ENCODE results near the gene UBE2L3. TPM values are rescaled to one million over a fixed set of nuclear protein-coding genes. Genes with fewer than 3 reads are reported as not detected.
"Not testable (repeated sequence)": the region's sequence is repeated elsewhere in the genome, so short reads cannot be mapped to it uniquely, and the experiment has no call there.

The UBE2L3 gene
- total and polyA plus RNA-seq, 5 donors, result 38.8 to 63.6 (median 45.7) TPM

GRCh38 chr22:21573750-21574494 is 6.4 kb downstream of the UBE2L3 start:
- no peak for DNase-seq
- Histone ChIP-seq H3K9me3 (ENCODE audit: control insufficient read depth, low read length) (no peaks in the 10 kb centered on the region), H3K27ac (ENCODE audit: low read length) (no peak overlapping the region), H3K4me1 (ENCODE audit: control insufficient read depth, insufficient read depth, low read length) (peaks cover 20% of the 10 kb centered on the region), H3K4me3 (ENCODE audit: low read length) (no peak overlapping the region), H3K27me3 (ENCODE audit: control insufficient read depth, insufficient read depth) (no peaks in the 10 kb centered on the region)
- intact Hi-C loops (cut with DNase I), result no loop called here
- WGBS, result 82% methylated on average over 5 of the region's 5 CpGs
- no peak for ATAC-seq

DNA sequence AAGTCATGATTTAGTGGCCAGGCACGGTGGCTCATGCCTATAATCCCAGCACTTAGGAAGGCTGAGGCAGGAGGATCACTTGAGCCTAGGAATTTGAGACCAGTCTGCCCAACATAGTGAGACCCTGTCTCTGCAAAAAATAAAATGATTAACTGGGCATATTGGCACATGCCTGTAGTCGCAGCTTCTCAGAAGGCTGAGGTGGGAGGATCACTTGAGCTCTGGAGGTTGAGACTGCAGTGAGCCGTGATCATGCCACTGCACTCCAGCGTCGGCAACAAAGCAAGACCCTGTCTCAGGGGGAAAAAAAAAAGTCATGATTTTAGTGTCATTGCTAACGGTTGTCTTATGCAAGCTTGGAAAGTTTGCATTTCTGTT is 11.9 kb downstream of the UBE2L3 start:
- no peak for DNase-seq
- intact Hi-C loops (cut with DNase I), result no loop called here
- no peaks in the 10 kb centered on the region for H3K9me3 ChIP-seq (ENCODE audit: control insufficient read depth, low read length)
- peaks cover 8% of the 10 kb centered on the region for H3K4me1 ChIP-seq (ENCODE audit: control insufficient read depth, insufficient read depth, low read length)
- ATAC-seq, result no peak
- no peak overlapping the region for H3K4me3 ChIP-seq (ENCODE audit: low read length)
- H3K27me3 ChIP-seq (ENCODE audit: control insufficient read depth, insufficient read depth), result no peaks in the 10 kb centered on the region
- no peak overlapping the region for H3K27ac ChIP-seq (ENCODE audit: low read length)
- 68% methylated on average over 6 of the region's 6 CpGs for WGBS

GRCh38 chr22:21580623-21581007 is 13.1 kb downstream of the UBE2L3 start:
- H3K9me3 ChIP-seq (ENCODE audit: control insufficient read depth, low read length); H3K27ac ChIP-seq (ENCODE audit: low read length); H3K4me3 ChIP-seq (ENCODE audit: low read length); ATAC-seq; H3K27me3 ChIP-seq (ENCODE audit: control insufficient read depth, insufficient read depth); intact Hi-C loops (cut with DNase I); DNase-seq; H3K4me1 ChIP-seq (ENCODE audit: control insufficient read depth, insufficient read depth, low read length): not testable (repeated sequence)
- WGBS, result 92% methylated on average over 9 of the region's 9 CpGs

GRCh38 chr22:21581009-21581713 is 13.6 kb downstream of the UBE2L3 start:
- DNase-seq; H3K27me3 ChIP-seq (ENCODE audit: control insufficient read depth, insufficient read depth); H3K4me3 ChIP-seq (ENCODE audit: low read length); ATAC-seq; H3K4me1 ChIP-seq (ENCODE audit: control insufficient read depth, insufficient read depth, low read length); H3K27ac ChIP-seq (ENCODE audit: low read length); H3K9me3 ChIP-seq (ENCODE audit: control insufficient read depth, low read length); intact Hi-C loops (cut with DNase I): not testable (repeated sequence)
- WGBS, result 95% methylated on average over 10 of the region's 10 CpGs

- DNase-seq, result no peak
- H3K4me3 ChIP-seq (ENCODE audit: low read length), result no peak overlapping the region
- 69% methylated on average over 10 of the region's 10 CpGs for WGBS
- ATAC-seq, result no peak
- no peaks in the 10 kb centered on the region for H3K27me3 ChIP-seq (ENCODE audit: control insufficient read depth, insufficient read depth)
- intact Hi-C loops (cut with DNase I), result no loop called here
- no peak overlapping the region for H3K27ac ChIP-seq (ENCODE audit: low read length)
- no peaks in the 10 kb centered on the region for H3K9me3 ChIP-seq (ENCODE audit: control insufficient read depth, low read length)
- H3K4me1 ChIP-seq (ENCODE audit: control insufficient read depth, insufficient read depth, low read length), result peaks cover 14% of the 10 kb centered on the region
Measured at GRCh38 chr22:21582801-21583740, 15.6 kb downstream of the UBE2L3 start.

GRCh38 chr22:21585389-21585788 is 17.9 kb downstream of the UBE2L3 start:
- no peaks in the 10 kb centered on the region for H3K27me3 ChIP-seq (ENCODE audit: control insufficient read depth, insufficient read depth)
- DNase-seq, result no peak
- intact Hi-C loops (cut with DNase I), result no loop called here
- no peak overlapping the region for H3K4me3 ChIP-seq (ENCODE audit: low read length)
- no peak overlapping the region for H3K27ac ChIP-seq (ENCODE audit: low read length)
- 73% methylated on average over 2 of the region's 2 CpGs for WGBS
- H3K9me3 ChIP-seq (ENCODE audit: control insufficient read depth, low read length), result no peaks in the 10 kb centered on the region
- H3K4me1 ChIP-seq (ENCODE audit: control insufficient read depth, insufficient read depth, low read length), result peaks cover 11% of the 10 kb centered on the region
- ATAC-seq, result no peak

DNA sequence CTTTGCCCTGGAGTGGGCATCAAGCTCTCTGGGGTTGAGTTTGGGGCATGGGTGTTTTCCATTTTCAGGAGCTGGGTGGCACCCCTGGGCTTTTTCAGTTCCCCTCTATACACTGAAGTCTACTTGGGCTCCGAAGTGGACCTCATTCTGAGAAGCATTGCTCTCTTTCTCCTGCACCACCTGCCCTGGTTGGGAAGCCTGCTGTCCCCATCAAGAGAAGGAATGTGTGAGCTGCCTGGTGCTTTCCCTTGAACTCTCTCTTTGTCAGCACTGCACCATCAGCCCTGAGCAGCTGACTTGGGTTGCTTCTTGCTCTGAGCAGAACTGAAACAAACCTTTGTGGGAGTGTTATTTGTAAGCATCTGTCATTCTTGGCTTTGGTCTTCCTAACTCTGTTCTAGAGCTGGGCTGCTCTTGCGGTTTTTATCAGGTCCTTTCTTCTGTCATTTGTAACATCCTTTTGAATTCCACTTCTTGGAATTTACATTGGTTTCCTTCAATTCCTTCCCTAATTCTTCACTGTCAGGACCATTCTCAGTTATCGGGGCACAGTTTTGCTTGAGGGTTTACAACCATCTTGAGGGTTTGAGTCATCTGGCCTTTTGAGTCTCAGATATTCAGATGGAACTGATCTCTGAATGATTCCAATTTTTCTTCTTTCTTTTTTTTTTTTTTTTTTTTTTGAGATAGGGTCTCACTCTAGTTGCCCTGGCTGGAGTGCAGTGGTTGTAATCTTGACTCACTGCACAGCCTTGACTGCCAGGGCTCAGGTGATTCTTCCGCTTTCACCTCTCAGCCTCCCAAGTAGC is 20.5 kb downstream of the UBE2L3 start:
- intact Hi-C loops (cut with DNase I), result no loop called here
- Histone ChIP-seq H3K27ac (ENCODE audit: low read length) (no peak overlapping the region), H3K4me3 (ENCODE audit: low read length) (no peak overlapping the region), H3K27me3 (ENCODE audit: control insufficient read depth, insufficient read depth) (no peaks in the 10 kb centered on the region), H3K9me3 (ENCODE audit: control insufficient read depth, low read length) (no peaks in the 10 kb centered on the region), H3K4me1 (ENCODE audit: control insufficient read depth, insufficient read depth, low read length) (peaks cover 22% of the 10 kb centered on the region)
- no peak for ATAC-seq
- 63% methylated on average over 4 of the region's 4 CpGs for WGBS
- DNase-seq, result no peak

GRCh38 chr22:21589396-21589795 is 21.9 kb downstream of the UBE2L3 start:
- WGBS, result 87% methylated on average over 8 of the region's 8 CpGs

DNA sequence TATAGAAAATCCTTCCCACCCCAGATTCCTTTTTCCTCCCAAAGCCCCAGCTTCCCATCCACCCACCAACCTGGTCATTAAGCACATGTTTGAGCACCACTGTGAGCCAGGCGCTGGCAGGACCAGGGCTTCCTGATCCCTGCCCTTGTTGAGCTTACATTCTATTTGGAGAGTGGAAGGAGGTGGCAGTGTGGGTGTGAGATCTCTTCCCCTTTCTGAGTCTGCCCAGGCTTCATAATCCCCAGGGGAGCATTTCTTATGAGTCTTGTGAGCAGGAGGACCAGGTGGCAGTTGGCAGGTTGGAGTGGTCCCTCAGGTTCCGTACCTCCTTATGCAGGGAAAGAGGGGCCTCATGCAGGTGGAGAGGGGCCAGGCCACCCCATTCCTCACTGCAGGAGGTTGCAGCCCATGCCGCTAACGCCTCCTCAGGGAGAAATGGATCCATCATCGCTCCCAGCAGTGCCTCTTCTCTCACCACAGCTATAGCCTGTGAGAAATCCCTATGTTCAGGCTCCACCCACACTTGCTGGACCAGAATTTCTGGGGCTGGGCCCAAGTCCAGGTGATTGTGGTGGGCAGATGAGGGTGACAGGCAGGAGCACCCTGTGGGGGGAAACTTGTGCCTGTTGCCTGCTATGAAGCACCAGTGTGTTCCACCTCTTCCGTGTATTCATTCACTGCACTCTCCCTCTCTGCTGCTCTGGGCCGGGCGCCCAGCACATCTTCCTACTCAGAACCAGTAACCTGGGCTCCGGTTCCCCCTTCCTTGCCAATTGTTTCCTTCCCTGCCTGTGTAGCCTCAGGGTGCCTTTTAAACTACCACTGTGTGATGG is 23.5 kb downstream of the UBE2L3 start:
- no peak overlapping the region for H3K27ac ChIP-seq (ENCODE audit: low read length)
- DNase-seq (no peak), ATAC-seq (no peak)
- no peaks in the 10 kb centered on the region for H3K9me3 ChIP-seq (ENCODE audit: control insufficient read depth, low read length)
- H3K4me3 ChIP-seq (ENCODE audit: low read length), result no peak overlapping the region
- H3K4me1 ChIP-seq (ENCODE audit: control insufficient read depth, insufficient read depth, low read length), result peaks cover 19% of the 10 kb centered on the region
- 77% methylated on average over 9 of the region's 9 CpGs for WGBS
- H3K27me3 ChIP-seq (ENCODE audit: control insufficient read depth, insufficient read depth), result no peaks in the 10 kb centered on the region
- intact Hi-C loops (cut with DNase I), result no loop called here

More at GRCh38 chr22:21589396-21589795, 21.9 kb downstream of the UBE2L3 start:
- no peak overlapping the region for H3K27ac ChIP-seq (ENCODE audit: low read length)
- no peaks in the 10 kb centered on the region for H3K9me3 ChIP-seq (ENCODE audit: control insufficient read depth, low read length)
- no peak overlapping the region for H3K4me3 ChIP-seq (ENCODE audit: low read length)
- ATAC-seq, result no peak
- DNase-seq, result no peak
- H3K4me1 ChIP-seq (ENCODE audit: control insufficient read depth, insufficient read depth, low read length), result peaks cover 19% of the 10 kb centered on the region
- intact Hi-C loops (cut with DNase I), result no loop called here
- H3K27me3 ChIP-seq (ENCODE audit: control insufficient read depth, insufficient read depth), result no peaks in the 10 kb centered on the region

DNA sequence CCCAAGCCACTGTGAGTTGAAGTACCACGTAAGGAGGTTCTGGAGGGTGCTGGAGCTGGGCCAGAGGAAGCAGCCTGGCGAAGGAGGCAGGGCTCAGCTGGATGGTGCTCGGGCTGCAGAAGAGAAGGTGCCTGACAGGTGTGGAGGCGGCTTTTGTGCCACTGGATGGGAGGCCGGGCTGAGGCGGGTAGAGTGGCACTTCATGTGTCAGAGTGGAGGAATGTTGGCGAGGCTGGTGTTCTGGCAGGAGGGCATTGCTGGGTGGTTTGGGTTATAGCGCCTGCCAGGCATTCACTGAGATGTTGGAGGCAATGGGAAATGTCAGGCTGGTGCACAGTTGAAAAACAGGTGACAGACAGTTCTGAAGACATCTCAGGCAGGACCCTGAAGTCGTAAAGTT is 24.2 kb downstream of the UBE2L3 start:
- no peaks in the 10 kb centered on the region for H3K9me3 ChIP-seq (ENCODE audit: control insufficient read depth, low read length)
- intact Hi-C loops (cut with DNase I), result no loop called here
- ATAC-seq (peak; percentile 42 to 55), DNase-seq (peak in 2 of 3 donors; percentile 65 to 66)
- no peaks in the 10 kb centered on the region for H3K27me3 ChIP-seq (ENCODE audit: control insufficient read depth, insufficient read depth)
- no peak overlapping the region for H3K27ac ChIP-seq (ENCODE audit: low read length)
- peaks cover 19% of the 10 kb centered on the region for H3K4me1 ChIP-seq (ENCODE audit: control insufficient read depth, insufficient read depth, low read length)
- WGBS, result 63% methylated on average over 9 of the region's 9 CpGs
- no peak overlapping the region for H3K4me3 ChIP-seq (ENCODE audit: low read length)

All from right cardiac atrium (tissue), 5 donors.